ENCODE data around the gene ESF1. TPM values are rescaled to one million over a fixed set of nuclear protein-coding genes. Genes with fewer than 3 reads are reported as not detected.

The ESF1 gene
- total RNA-seq, 1 experiment from 2014 or later = 14.8 TPM

DNA sequence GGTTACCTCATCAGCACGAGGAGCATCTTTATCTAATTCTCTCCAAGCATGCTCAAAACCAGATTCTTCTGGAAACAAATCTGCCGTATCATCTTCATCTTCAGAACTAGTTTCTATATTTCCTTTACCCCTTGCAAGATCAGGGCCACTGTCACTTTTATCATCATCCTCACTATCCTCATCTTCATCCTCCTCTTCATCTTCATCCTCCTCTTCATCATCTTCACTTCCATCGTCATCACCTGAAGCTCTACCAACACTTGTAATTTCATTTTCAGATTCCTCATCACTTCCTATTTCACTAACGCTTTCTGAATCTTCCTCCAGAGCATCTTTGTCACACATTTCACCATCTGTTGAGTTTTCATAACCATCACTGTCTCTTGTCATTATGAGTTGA, 8.9 kb downstream of the ESF1 start:
- no peaks in the 10 kb centered on the region; the same call in none of the 2 replicates for H4K20me1 ChIP-seq (ENCODE audit: insufficient read depth)
- H3K27me3 ChIP-seq (ENCODE audit: insufficient read depth, low read depth) = no peaks in the 10 kb centered on the region
- ChIA-PET POLR2A (ENCODE audit: unreplicated experiment) (no interaction called here), CTCF (interaction anchor here (0.5 to 0.6 kb wide), 2 partner anchors 155 to 530 kb away, joined by 3 read pairs; no protein-coding TSS in a partner anchor)
- no TSS peak for BruUV-seq (replicated peaks)
- H3K27ac ChIP-seq = no peak overlapping the region
- H2AFZ ChIP-seq = no peak overlapping the region
- H3K4me2 ChIP-seq = no peak overlapping the region
- TF ChIP-seq EZH2 (IDR thresholded peaks at IDR 0.05; ENCODE audit: low read depth) = no peak
- TF ChIP-seq, protein P1, sequence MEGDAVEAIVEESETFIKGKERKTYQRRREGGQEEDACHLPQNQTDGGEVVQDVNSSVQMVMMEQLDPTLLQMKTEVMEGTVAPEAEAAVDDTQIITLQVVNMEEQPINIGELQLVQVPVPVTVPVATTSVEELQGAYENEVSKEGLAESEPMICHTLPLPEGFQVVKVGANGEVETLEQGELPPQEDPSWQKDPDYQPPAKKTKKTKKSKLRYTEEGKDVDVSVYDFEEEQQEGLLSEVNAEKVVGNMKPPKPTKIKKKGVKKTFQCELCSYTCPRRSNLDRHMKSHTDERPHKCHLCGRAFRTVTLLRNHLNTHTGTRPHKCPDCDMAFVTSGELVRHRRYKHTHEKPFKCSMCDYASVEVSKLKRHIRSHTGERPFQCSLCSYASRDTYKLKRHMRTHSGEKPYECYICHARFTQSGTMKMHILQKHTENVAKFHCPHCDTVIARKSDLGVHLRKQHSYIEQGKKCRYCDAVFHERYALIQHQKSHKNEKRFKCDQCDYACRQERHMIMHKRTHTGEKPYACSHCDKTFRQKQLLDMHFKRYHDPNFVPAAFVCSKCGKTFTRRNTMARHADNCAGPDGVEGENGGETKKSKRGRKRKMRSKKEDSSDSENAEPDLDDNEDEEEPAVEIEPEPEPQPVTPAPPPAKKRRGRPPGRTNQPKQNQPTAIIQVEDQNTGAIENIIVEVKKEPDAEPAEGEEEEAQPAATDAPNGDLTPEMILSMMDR (conservative IDR thresholded peaks at IDR 0.05) = no peak
- no peak for DNase-seq
- H3K79me2 ChIP-seq (ENCODE audit: low read depth) = 0 out of 2 replicates have a peak, but pooled peaks cover 2% of the 10 kb centered on the region
- no peaks in the 10 kb centered on the region for H3K4me1 ChIP-seq (replicated peaks; ENCODE audit: insufficient read depth)
- H3K9me3 ChIP-seq (ENCODE audit: insufficient read depth, low read depth) = no peaks in the 10 kb centered on the region
- peaks cover 15% of the 10 kb centered on the region for H3F3A ChIP-seq (ENCODE audit: insufficient read depth, low read depth)
- H3K36me3 ChIP-seq (ENCODE audit: low read depth) = peaks cover 47% of the 10 kb centered on the region
- intact Hi-C loops (cut with micrococcal nuclease; ENCODE audit: unreplicated experiment) = no loop called here
- no peak overlapping the region for H3K4me3 ChIP-seq
- H3K9me2 ChIP-seq (ENCODE audit: insufficient read depth) = no peaks in the 10 kb centered on the region

DNA sequence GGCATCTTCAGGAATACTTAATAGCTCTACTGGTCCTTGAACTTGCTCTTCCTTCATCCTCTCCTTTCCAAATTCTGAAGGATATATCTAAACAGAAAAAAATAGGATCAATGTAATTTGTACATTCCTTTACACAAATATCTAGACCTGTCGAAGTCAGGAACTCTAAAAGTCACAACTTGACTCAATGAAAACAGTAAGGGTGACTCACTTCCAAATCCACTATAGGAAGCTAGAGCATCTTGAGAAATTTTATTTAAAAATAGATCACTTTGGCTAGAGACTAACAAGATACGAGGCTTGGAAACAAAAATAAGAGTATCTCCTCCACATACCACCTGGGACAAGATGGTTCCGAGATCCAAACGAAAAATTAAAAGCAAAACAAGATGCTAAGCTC, 12.2 kb downstream of the ESF1 start:
- Histone ChIP-seq H3K9me2 (ENCODE audit: insufficient read depth) (no peaks in the 10 kb centered on the region), H2AFZ (no peak overlapping the region), H3K4me3 (no peak overlapping the region), H3K4me2 (no peak overlapping the region), H4K20me1 (ENCODE audit: insufficient read depth) (peaks cover 4% of the 10 kb centered on the region; the same call in 1 of the 2 replicates), H3K27ac (no peak overlapping the region), H3K36me3 (ENCODE audit: low read depth) (peaks cover 54% of the 10 kb centered on the region), H3K79me2 (ENCODE audit: low read depth) (no peaks in the 10 kb centered on the region), H3K9me3 (ENCODE audit: insufficient read depth, low read depth) (no peaks in the 10 kb centered on the region), H3K27me3 (ENCODE audit: insufficient read depth, low read depth) (no peaks in the 10 kb centered on the region), H3F3A (ENCODE audit: insufficient read depth, low read depth) (peaks cover 15% of the 10 kb centered on the region), H3K4me1 (replicated peaks; ENCODE audit: insufficient read depth) (no peaks in the 10 kb centered on the region)
- DNase-seq = no peak
- no TSS peak for BruUV-seq (replicated peaks)
- ChIA-PET CTCF (interaction anchor here (0.9 to 1.3 kb wide), 2 partner anchors 258 to 847 kb away, joined by 3 to 14 read pairs; no protein-coding TSS in a partner anchor), POLR2A (ENCODE audit: unreplicated experiment) (interaction anchor here (0.6 kb wide), 1 partner anchor 134 kb away, joined by 3 read pairs; the partner anchor contains the start of gene TASP1)
- no peak for TF ChIP-seq EZH2 (IDR thresholded peaks at IDR 0.05; ENCODE audit: low read depth)
- TF ChIP-seq, protein P1 (conservative IDR thresholded peaks at IDR 0.05) = no peak
- intact Hi-C loops (cut with micrococcal nuclease; ENCODE audit: unreplicated experiment) = loop anchor here (1.0 to 5.0 kb wide), 3 partner anchors 653 to 847 kb away; no protein-coding TSS in a partner anchor

DNA sequence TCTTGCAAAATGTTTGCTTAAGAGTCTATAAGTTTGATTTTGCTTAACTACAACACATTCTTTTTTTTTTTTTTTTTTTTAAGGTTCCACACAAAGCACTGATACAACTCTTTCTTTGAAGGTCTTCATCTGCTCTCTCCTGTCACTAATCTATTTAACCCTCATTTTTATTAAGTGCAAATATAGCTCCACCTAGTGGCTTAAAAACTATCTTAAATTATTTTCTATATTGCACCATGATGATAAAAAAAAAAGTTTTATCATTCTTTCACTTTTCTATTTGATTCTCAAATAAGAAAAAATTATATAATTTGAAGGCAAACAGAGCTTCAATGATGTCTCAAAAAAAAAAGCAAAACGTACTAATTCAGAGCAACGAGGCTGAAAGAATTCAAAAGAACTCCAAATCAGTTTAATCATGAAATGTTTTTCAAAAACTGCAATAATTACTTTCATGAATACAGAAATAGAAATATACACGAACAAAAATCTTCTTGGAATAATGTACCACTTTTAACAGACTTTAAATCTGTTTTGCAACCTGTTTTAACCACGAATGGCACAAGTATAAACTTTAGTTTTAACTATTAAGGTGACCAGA, 12.8 kb downstream of the ESF1 start:
- Histone ChIP-seq H3K36me3 (ENCODE audit: low read depth) (peaks cover 52% of the 10 kb centered on the region), H3K27ac (no peak overlapping the region), H4K20me1 (ENCODE audit: insufficient read depth) (0 out of 2 replicates have a peak, but pooled peaks cover 4% of the 10 kb centered on the region), H3K4me3 (no peak overlapping the region), H2AFZ (no peak overlapping the region), H3K4me2 (no peak overlapping the region), H3K79me2 (ENCODE audit: low read depth) (no peaks in the 10 kb centered on the region), H3K9me3 (ENCODE audit: insufficient read depth, low read depth) (no peaks in the 10 kb centered on the region), H3K9me2 (ENCODE audit: insufficient read depth) (no peaks in the 10 kb centered on the region), H3K27me3 (ENCODE audit: insufficient read depth, low read depth) (no peaks in the 10 kb centered on the region), H3F3A (ENCODE audit: insufficient read depth, low read depth) (peaks cover 15% of the 10 kb centered on the region), H3K4me1 (replicated peaks; ENCODE audit: insufficient read depth) (no peaks in the 10 kb centered on the region)
- ChIA-PET CTCF (interaction anchor here (0.7 to 1.6 kb wide), 9 partner anchors 12 to 847 kb away, joined by 3 to 20 read pairs (median 8); no protein-coding TSS in a partner anchor), POLR2A (ENCODE audit: unreplicated experiment) (interaction anchor here (0.6 kb wide), 1 partner anchor 133 kb away, joined by 3 read pairs; the partner anchor contains the start of gene TASP1)
- DNase-seq = peak in 1 of 2 experiments; percentile 43
- BruUV-seq (replicated peaks) = no TSS peak
- TF ChIP-seq, protein P1 (conservative IDR thresholded peaks at IDR 0.05) = peak; percentile 83
- TF ChIP-seq EZH2 (IDR thresholded peaks at IDR 0.05; ENCODE audit: low read depth) = no peak
- intact Hi-C loops (cut with micrococcal nuclease; ENCODE audit: unreplicated experiment) = loop anchor here (1.0 to 5.0 kb wide), 3 partner anchors 653 to 847 kb away; no protein-coding TSS in a partner anchor
